ENCODE data around the gene OR51E1. TPM values are rescaled to one million over a fixed set of nuclear protein-coding genes. Genes with fewer than 3 reads are reported as not detected.

OR51E1 gene
- total RNA-seq, 1 donor from 2014 or later: not detected

- H3K27ac Mint-ChIP-seq: no peak within 1 kb of the TSS
- no peak within 1 kb of the TSS for H3K4me3 Mint-ChIP-seq
- no peaks in the 10 kb centered on the region for H3K9me3 Mint-ChIP-seq
- intact Hi-C loops (cut with micrococcal nuclease): loop anchor here (1.0 to 10.0 kb wide), 4 partner anchors 148 to 1168 kb away; partner anchors contain the start of gene OR52N2
- H3K4me1 Mint-ChIP-seq: no peaks in the 10 kb centered on the region
- no peaks in the 10 kb centered on the region for H3K27me3 Mint-ChIP-seq
- peak; percentile 90 for DNase-seq
- H3K36me3 Mint-ChIP-seq (ENCODE audit: low read depth): no peaks in the 10 kb centered on the region
Observed at GRCh38 chr11:4636962-4637661, 6.7 kb upstream of the OR51E1 start, which contains the start of gene OR51D1. Gene OR51D1 (plus strand): TSS chr11:4637477. CDS start chr11:4639791, 2,314 bp downstream.

GRCh38 chr11:4637662-4638047 lies 6.1 kb upstream of the OR51E1 start:
- H3K27me3 Mint-ChIP-seq: no peaks in the 10 kb centered on the region
- intact Hi-C loops (cut with micrococcal nuclease): loop anchor here (1.0 to 10.0 kb wide), 4 partner anchors 147 to 1167 kb away; partner anchors contain the start of gene OR52N2
- H3K4me1 Mint-ChIP-seq: no peaks in the 10 kb centered on the region
- H3K27ac Mint-ChIP-seq: no peak overlapping the region
- no peak overlapping the region for H3K4me3 Mint-ChIP-seq
- no peaks in the 10 kb centered on the region for H3K9me3 Mint-ChIP-seq
- DNase-seq: no peak
- no peaks in the 10 kb centered on the region for H3K36me3 Mint-ChIP-seq (ENCODE audit: low read depth)

GRCh38 chr11:4639931-4640330 lies 3.9 kb upstream of the OR51E1 start:
- no peak overlapping the region for H3K4me3 Mint-ChIP-seq
- H3K36me3 Mint-ChIP-seq (ENCODE audit: low read depth): no peaks in the 10 kb centered on the region
- H3K9me3 Mint-ChIP-seq: no peaks in the 10 kb centered on the region
- no peak overlapping the region for H3K27ac Mint-ChIP-seq
- intact Hi-C loops (cut with micrococcal nuclease): loop anchor here (10.0 kb wide), 2 partner anchors 145 to 1165 kb away; partner anchors contain the start of gene OR52N2
- H3K4me1 Mint-ChIP-seq: no peaks in the 10 kb centered on the region
- no peak for DNase-seq
- peaks cover 5% of the 10 kb centered on the region for H3K27me3 Mint-ChIP-seq

- no peaks in the 10 kb centered on the region for H3K9me3 Mint-ChIP-seq
- H3K4me1 Mint-ChIP-seq: no peaks in the 10 kb centered on the region
- H3K4me3 Mint-ChIP-seq: no peak overlapping the region
- H3K27ac Mint-ChIP-seq: no peak overlapping the region
- H3K36me3 Mint-ChIP-seq (ENCODE audit: low read depth): no peaks in the 10 kb centered on the region
- DNase-seq: no peak
- H3K27me3 Mint-ChIP-seq: peaks cover 7% of the 10 kb centered on the region
- intact Hi-C loops (cut with micrococcal nuclease): no loop called here
Observed at GRCh38 chr11:4641501-4641900, 2.3 kb upstream of the OR51E1 start.

- Mint-ChIP-seq H3K9me3 (no peaks in the 10 kb centered on the region), H3K36me3 (ENCODE audit: low read depth) (no peaks in the 10 kb centered on the region), H3K27ac (no peak overlapping the region), H3K27me3 (peaks cover 7% of the 10 kb centered on the region), H3K4me3 (no peak overlapping the region), H3K4me1 (no peaks in the 10 kb centered on the region)
- DNase-seq: no peak
- intact Hi-C loops (cut with micrococcal nuclease): no loop called here
Observed at GRCh38 chr11:4642043-4642442, 1.7 kb upstream of the OR51E1 start.

GRCh38 chr11:4643076-4643475 lies 706 bp upstream of the OR51E1 start:
- intact Hi-C loops (cut with micrococcal nuclease): no loop called here

GRCh38 chr11:4644233-4644632 lies 451 bp downstream of the OR51E1 start:
- H3K27ac Mint-ChIP-seq: no peak overlapping the region
- peaks cover 9% of the 10 kb centered on the region for H3K27me3 Mint-ChIP-seq

More at GRCh38 chr11:4643076-4643475, 706 bp upstream of the OR51E1 start:
- Mint-ChIP-seq H3K27me3 (peaks cover 7% of the 10 kb centered on the region), H3K4me1 (no peaks in the 10 kb centered on the region), H3K36me3 (ENCODE audit: low read depth) (no peaks in the 10 kb centered on the region), H3K27ac (no peak overlapping the region), H3K4me3 (no peak overlapping the region), H3K9me3 (no peaks in the 10 kb centered on the region)
- DNase-seq: no peak

GRCh38 chr11:4645974-4646373 lies 2.2 kb downstream of the OR51E1 start:
- H3K9me3 Mint-ChIP-seq: no peaks in the 10 kb centered on the region
- intact Hi-C loops (cut with micrococcal nuclease): no loop called here

More at GRCh38 chr11:4644233-4644632, 451 bp downstream of the OR51E1 start:
- Mint-ChIP-seq H3K4me1 (no peaks in the 10 kb centered on the region), H3K36me3 (ENCODE audit: low read depth) (no peaks in the 10 kb centered on the region), H3K4me3 (no peak overlapping the region), H3K9me3 (no peaks in the 10 kb centered on the region)
- intact Hi-C loops (cut with micrococcal nuclease): no loop called here
- no peak for DNase-seq

GRCh38 chr11:4647766-4648165 lies 4.0 kb downstream of the OR51E1 start:
- H3K4me3 Mint-ChIP-seq: no peak overlapping the region
- DNase-seq: no peak
- intact Hi-C loops (cut with micrococcal nuclease): no loop called here
- H3K36me3 Mint-ChIP-seq (ENCODE audit: low read depth): no peaks in the 10 kb centered on the region
- H3K27ac Mint-ChIP-seq: no peak overlapping the region
- no peaks in the 10 kb centered on the region for H3K4me1 Mint-ChIP-seq
- H3K27me3 Mint-ChIP-seq: peaks cover 16% of the 10 kb centered on the region
- no peaks in the 10 kb centered on the region for H3K9me3 Mint-ChIP-seq

More at GRCh38 chr11:4645974-4646373, 2.2 kb downstream of the OR51E1 start:
- Mint-ChIP-seq H3K4me3 (no peak overlapping the region), H3K36me3 (ENCODE audit: low read depth) (no peaks in the 10 kb centered on the region), H3K4me1 (no peaks in the 10 kb centered on the region), H3K27ac (no peak overlapping the region), H3K27me3 (peaks cover 12% of the 10 kb centered on the region)
- DNase-seq: no peak

- Mint-ChIP-seq H3K4me1 (peaks cover 4% of the 10 kb centered on the region), H3K4me3 (no peak overlapping the region), H3K27me3 (peaks cover 10% of the 10 kb centered on the region), H3K36me3 (ENCODE audit: low read depth) (no peaks in the 10 kb centered on the region), H3K27ac (no peak overlapping the region), H3K9me3 (peaks cover 3% of the 10 kb centered on the region)
- DNase-seq: no peak
- intact Hi-C loops (cut with micrococcal nuclease): no loop called here
Observed at GRCh38 chr11:4654635-4655369, 11.0 kb downstream of the OR51E1 start.

- Mint-ChIP-seq H3K36me3 (ENCODE audit: low read depth) (no peaks in the 10 kb centered on the region), H3K27ac (no peak overlapping the region), H3K9me3 (no peaks in the 10 kb centered on the region), H3K4me3 (no peak overlapping the region), H3K4me1 (peaks cover 4% of the 10 kb centered on the region), H3K27me3 (peaks cover 6% of the 10 kb centered on the region)
- intact Hi-C loops (cut with micrococcal nuclease): no loop called here
- no peak for DNase-seq
Observed at GRCh38 chr11:4658629-4659445, 15.1 kb downstream of the OR51E1 start.

- H3K27me3 Mint-ChIP-seq: peaks cover 10% of the 10 kb centered on the region
- intact Hi-C loops (cut with micrococcal nuclease): no loop called here
Observed at GRCh38 chr11:4662876-4663275, 19.1 kb downstream of the OR51E1 start.

GRCh38 chr11:4664183-4664582 lies 20.4 kb downstream of the OR51E1 start:
- H3K4me1 Mint-ChIP-seq: no peaks in the 10 kb centered on the region
- intact Hi-C loops (cut with micrococcal nuclease): no loop called here

More at GRCh38 chr11:4662876-4663275, 19.1 kb downstream of the OR51E1 start:
- Mint-ChIP-seq H3K9me3 (no peaks in the 10 kb centered on the region), H3K4me3 (no peak overlapping the region), H3K27ac (no peak overlapping the region), H3K36me3 (ENCODE audit: low read depth) (no peaks in the 10 kb centered on the region), H3K4me1 (no peaks in the 10 kb centered on the region)
- no peak for DNase-seq

More at GRCh38 chr11:4664183-4664582, 20.4 kb downstream of the OR51E1 start:
- Mint-ChIP-seq H3K27ac (no peak overlapping the region), H3K9me3 (no peaks in the 10 kb centered on the region), H3K36me3 (ENCODE audit: low read depth) (no peaks in the 10 kb centered on the region), H3K4me3 (no peak overlapping the region), H3K27me3 (peaks cover 8% of the 10 kb centered on the region)
- DNase-seq: no peak

Measured in activated CD4-positive, alpha-beta T cell treated with anti-CD3 and anti-CD28 coated beads, Interleukin-2, amount 10 ng/mL, durations not matched to agents 24 days and 14 days (primary cell).